ENCODE results near the gene SECISBP2L.

DNA sequence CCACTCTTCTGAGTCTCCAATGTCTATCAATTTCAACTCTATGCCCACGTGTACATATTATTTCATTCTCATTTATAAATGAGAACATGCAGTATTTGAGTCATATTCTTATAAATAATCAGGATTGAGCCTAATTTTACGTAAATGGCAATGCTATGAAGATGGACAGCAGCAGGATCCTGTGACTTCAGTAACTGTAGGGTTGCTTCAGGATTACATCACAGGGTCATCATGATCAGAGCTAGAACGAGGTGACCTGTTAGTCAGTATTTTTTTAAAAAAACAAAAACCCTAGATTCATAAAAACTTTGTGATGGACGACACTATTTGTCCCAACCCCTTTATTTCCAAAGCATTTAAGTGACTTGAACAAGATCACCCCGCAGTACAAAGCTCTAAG, 104.3 kb downstream of the SECISBP2L start:
- TF ChIP-seq CREM (IDR thresholded peaks at IDR 0.05; ENCODE audit: low read depth), result no peak
- TF ChIP-seq, protein P1, sequence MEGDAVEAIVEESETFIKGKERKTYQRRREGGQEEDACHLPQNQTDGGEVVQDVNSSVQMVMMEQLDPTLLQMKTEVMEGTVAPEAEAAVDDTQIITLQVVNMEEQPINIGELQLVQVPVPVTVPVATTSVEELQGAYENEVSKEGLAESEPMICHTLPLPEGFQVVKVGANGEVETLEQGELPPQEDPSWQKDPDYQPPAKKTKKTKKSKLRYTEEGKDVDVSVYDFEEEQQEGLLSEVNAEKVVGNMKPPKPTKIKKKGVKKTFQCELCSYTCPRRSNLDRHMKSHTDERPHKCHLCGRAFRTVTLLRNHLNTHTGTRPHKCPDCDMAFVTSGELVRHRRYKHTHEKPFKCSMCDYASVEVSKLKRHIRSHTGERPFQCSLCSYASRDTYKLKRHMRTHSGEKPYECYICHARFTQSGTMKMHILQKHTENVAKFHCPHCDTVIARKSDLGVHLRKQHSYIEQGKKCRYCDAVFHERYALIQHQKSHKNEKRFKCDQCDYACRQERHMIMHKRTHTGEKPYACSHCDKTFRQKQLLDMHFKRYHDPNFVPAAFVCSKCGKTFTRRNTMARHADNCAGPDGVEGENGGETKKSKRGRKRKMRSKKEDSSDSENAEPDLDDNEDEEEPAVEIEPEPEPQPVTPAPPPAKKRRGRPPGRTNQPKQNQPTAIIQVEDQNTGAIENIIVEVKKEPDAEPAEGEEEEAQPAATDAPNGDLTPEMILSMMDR (IDR thresholded peaks at IDR 0.05 in 2 of 3, conservative IDR thresholded peaks at IDR 0.05 in 1 of 3; ENCODE audit: control insufficient read depth in 2 of 3, extremely low read depth in 1 of 3, insufficient read depth in 1 of 3, low read depth in 3 of 3, low read length in 3 of 3), result no peak
- no peak for TF ChIP-seq SMC3 (IDR thresholded peaks at IDR 0.05; ENCODE audit: borderline replicate concordance, low read length)
- TF ChIP-seq RCOR1 (conservative IDR thresholded peaks at IDR 0.05; ENCODE audit: low read depth, low read length), result no peak
- no peak for TF ChIP-seq CBFB (IDR thresholded peaks at IDR 0.05; ENCODE audit: low read depth)
- TF ChIP-seq RAD21 (IDR thresholded peaks at IDR 0.05; ENCODE audit: insufficient read depth, low read depth, low read length), result no peak
- TF ChIP-seq ESRRA (IDR thresholded peaks at IDR 0.05; ENCODE audit: low read length), result no peak
- no peak for TF ChIP-seq SP1 (IDR thresholded peaks at IDR 0.05; ENCODE audit: low read depth, low read length)
- TF ChIP-seq EZH2 (IDR thresholded peaks at IDR 0.05; ENCODE audit: borderline replicate concordance, control insufficient read depth, low read depth, low read length), result no peak
- TF ChIP-seq, protein P2, sequence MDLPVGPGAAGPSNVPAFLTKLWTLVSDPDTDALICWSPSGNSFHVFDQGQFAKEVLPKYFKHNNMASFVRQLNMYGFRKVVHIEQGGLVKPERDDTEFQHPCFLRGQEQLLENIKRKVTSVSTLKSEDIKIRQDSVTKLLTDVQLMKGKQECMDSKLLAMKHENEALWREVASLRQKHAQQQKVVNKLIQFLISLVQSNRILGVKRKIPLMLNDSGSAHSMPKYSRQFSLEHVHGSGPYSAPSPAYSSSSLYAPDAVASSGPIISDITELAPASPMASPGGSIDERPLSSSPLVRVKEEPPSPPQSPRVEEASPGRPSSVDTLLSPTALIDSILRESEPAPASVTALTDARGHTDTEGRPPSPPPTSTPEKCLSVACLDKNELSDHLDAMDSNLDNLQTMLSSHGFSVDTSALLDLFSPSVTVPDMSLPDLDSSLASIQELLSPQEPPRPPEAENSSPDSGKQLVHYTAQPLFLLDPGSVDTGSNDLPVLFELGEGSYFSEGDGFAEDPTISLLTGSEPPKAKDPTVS (IDR thresholded peaks at IDR 0.05; ENCODE audit: low read depth, low read length), result no peak
- no peak for TF ChIP-seq TAF1 (IDR thresholded peaks at IDR 0.05; ENCODE audit: borderline replicate concordance, low read depth, low read length)

Data from GM12878 (cell line).